ENCODE measurements around the gene NKAPL. TPM values are rescaled to one million over a fixed set of nuclear protein-coding genes. Genes with fewer than 3 reads are reported as not detected.

NKAPL gene
- total and polyA plus RNA-seq, 4 donors: 0.81 to 1.4 (median 0.96) TPM

- H3K9ac ChIP-seq (ENCODE audit: insufficient read depth in 1 of 2, low read length in 2 of 2): peak overlapping the region; percentile 95 to 99
- ATAC-seq (ENCODE audit: insufficient read depth, low FRiP score): no peak
- H3K36me3 ChIP-seq (ENCODE audit: control insufficient read depth in 4 of 4, insufficient read depth in 4 of 4, low read length in 4 of 4): peaks cover 0 to 8% (median 1%) of the 10 kb centered on the region in 4 donors
- no peak for TF ChIP-seq CTCF (IDR thresholded peaks at IDR 0.05; ENCODE audit: control extremely low read depth, extremely low read depth)
- no peaks in the 10 kb centered on the region for H3K9me3 ChIP-seq (ENCODE audit: control insufficient read depth in 4 of 4, insufficient read depth in 3 of 4, low read length in 3 of 4)
- H3K4me3 ChIP-seq: peak overlapping the region; percentile 72
- no peak for DNase-seq
- H3K27me3 ChIP-seq (ENCODE audit: control insufficient read depth in 3 of 3, insufficient read depth in 3 of 3, low read length in 2 of 3): peaks cover 0 to 2% (median 0%) of the 10 kb centered on the region in 3 donors
- WGBS, 2 donors: 1 to 3% methylated on average over 1 of the region's 1 CpG
- peak overlapping the region in 1 of 2 donors; percentile 88 for H3K27ac ChIP-seq (ENCODE audit: low read depth in 1 of 2, low read length in 1 of 2)
- H3K4me1 ChIP-seq (ENCODE audit: control insufficient read depth in 5 of 5, insufficient read depth in 5 of 5, low read length in 5 of 5): peaks cover 2 to 13% (median 7%) of the 10 kb centered on the region in 5 donors
These were observed 8.6 kb downstream of the NKAPL start for GRCh38 chr6:28267695-28268059.

GRCh38 chr6:28269492-28269891, 10.4 kb downstream of the NKAPL start:
- H3K36me3 ChIP-seq (ENCODE audit: control insufficient read depth in 4 of 4, insufficient read depth in 4 of 4, low read length in 4 of 4): peaks cover 0 to 11% (median 5%) of the 10 kb centered on the region in 4 donors
- H3K27me3 ChIP-seq (ENCODE audit: control insufficient read depth in 3 of 3, insufficient read depth in 3 of 3, low read length in 2 of 3): no peaks in the 10 kb centered on the region
- H3K9me3 ChIP-seq (ENCODE audit: control insufficient read depth in 4 of 4, insufficient read depth in 3 of 4, low read length in 3 of 4): no peaks in the 10 kb centered on the region
- H3K4me1 ChIP-seq (ENCODE audit: control insufficient read depth in 5 of 5, insufficient read depth in 5 of 5, low read length in 5 of 5): peaks cover 2 to 13% (median 7%) of the 10 kb centered on the region in 5 donors
- no peak overlapping the region for H3K4me3 ChIP-seq
- no peak for ATAC-seq (ENCODE audit: insufficient read depth, low FRiP score)
- H3K9ac ChIP-seq (ENCODE audit: insufficient read depth in 1 of 2, low read length in 2 of 2): no peak overlapping the region
- peak overlapping the region in 1 of 2 donors; percentile 47 for H3K27ac ChIP-seq (ENCODE audit: low read depth in 1 of 2, low read length in 1 of 2)
- no peak for DNase-seq
- no peak for TF ChIP-seq CTCF (IDR thresholded peaks at IDR 0.05; ENCODE audit: control extremely low read depth, extremely low read depth)

DNA sequence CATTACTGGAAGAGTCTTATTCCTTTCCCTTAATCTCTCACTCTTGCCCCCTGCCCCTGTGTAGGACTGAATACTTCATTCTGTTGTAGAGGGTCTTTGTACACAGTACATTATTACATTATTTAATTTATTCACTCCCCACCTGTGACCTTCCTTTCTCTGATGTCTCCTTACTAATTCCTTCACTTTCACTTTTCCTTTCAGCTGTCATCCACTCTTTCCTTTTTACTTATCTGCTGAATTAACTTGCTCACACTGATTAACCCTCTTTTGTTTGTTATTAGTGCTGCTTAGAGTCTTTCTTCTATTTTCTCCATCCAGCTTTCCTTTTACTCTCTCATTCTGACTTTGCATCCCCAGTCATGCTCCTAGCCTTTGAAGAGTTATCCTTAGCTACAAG, 15.8 kb downstream of the NKAPL start:
- no peak for DNase-seq
- peaks cover 0 to 2% (median 0%) of the 10 kb centered on the region in 5 donors for H3K4me1 ChIP-seq (ENCODE audit: control insufficient read depth in 5 of 5, insufficient read depth in 5 of 5, low read length in 5 of 5)
- no peaks in the 10 kb centered on the region for H3K27me3 ChIP-seq (ENCODE audit: control insufficient read depth in 3 of 3, insufficient read depth in 3 of 3, low read length in 2 of 3)
- H3K36me3 ChIP-seq (ENCODE audit: control insufficient read depth in 4 of 4, insufficient read depth in 4 of 4, low read length in 4 of 4): peaks cover 8 to 29% (median 23%) of the 10 kb centered on the region in 4 donors
- no peaks in the 10 kb centered on the region for H3K9me3 ChIP-seq (ENCODE audit: control insufficient read depth in 4 of 4, insufficient read depth in 3 of 4, low read length in 3 of 4)
- no peak overlapping the region for H3K9ac ChIP-seq (ENCODE audit: insufficient read depth in 1 of 2, low read length in 2 of 2)
- ATAC-seq (ENCODE audit: insufficient read depth, low FRiP score): no peak
- H3K4me3 ChIP-seq: no peak overlapping the region
- no peak overlapping the region for H3K27ac ChIP-seq (ENCODE audit: low read depth in 1 of 2, low read length in 1 of 2)
- TF ChIP-seq CTCF (IDR thresholded peaks at IDR 0.05; ENCODE audit: control extremely low read depth, extremely low read depth): no peak

DNA sequence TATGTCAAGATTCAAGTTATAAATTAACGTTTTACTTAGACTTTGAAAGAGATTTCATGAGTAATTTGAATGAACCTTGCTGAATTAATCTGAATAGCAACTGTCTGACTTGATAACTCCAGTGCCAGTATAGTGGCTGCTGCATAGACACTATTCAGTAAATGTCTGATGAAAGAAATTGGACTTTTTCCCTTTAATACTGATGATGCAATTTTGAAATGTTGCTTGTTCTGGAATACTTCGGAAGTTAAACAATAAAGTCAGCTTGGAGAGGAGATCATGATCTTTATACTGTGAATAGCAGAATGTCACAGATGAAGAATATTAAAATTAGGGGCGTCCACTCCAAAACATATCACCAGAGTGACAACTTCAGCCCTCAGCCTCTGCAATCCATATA, 18.6 kb downstream of the NKAPL start:
- WGBS, 2 donors: 76 to 91% methylated on average over 3 of the region's 3 CpGs
- DNase-seq (no peak), ATAC-seq (ENCODE audit: insufficient read depth, low FRiP score) (no peak)
- H3K27ac ChIP-seq (ENCODE audit: low read depth in 1 of 2, low read length in 1 of 2): no peak overlapping the region
- H3K9me3 ChIP-seq (ENCODE audit: control insufficient read depth in 4 of 4, insufficient read depth in 3 of 4, low read length in 3 of 4): peaks cover 0 to 2% (median 0%) of the 10 kb centered on the region in 4 donors
- no peak overlapping the region for H3K4me3 ChIP-seq
- peaks cover 0 to 12% (median 5%) of the 10 kb centered on the region in 5 donors for H3K4me1 ChIP-seq (ENCODE audit: control insufficient read depth in 5 of 5, insufficient read depth in 5 of 5, low read length in 5 of 5)
- H3K27me3 ChIP-seq (ENCODE audit: control insufficient read depth in 3 of 3, insufficient read depth in 3 of 3, low read length in 2 of 3): no peaks in the 10 kb centered on the region
- peaks cover 8 to 26% (median 19%) of the 10 kb centered on the region in 4 donors for H3K36me3 ChIP-seq (ENCODE audit: control insufficient read depth in 4 of 4, insufficient read depth in 4 of 4, low read length in 4 of 4)
- no peak for TF ChIP-seq CTCF (IDR thresholded peaks at IDR 0.05; ENCODE audit: control extremely low read depth, extremely low read depth)
- H3K9ac ChIP-seq (ENCODE audit: insufficient read depth in 1 of 2, low read length in 2 of 2): no peak overlapping the region
